ENCODE results near the gene NMT1.
"Not testable (repeated sequence)": the region's sequence is repeated elsewhere in the genome, so short reads cannot be mapped to it uniquely, and the experiment has no call there.

Gene NMT1

DNA sequence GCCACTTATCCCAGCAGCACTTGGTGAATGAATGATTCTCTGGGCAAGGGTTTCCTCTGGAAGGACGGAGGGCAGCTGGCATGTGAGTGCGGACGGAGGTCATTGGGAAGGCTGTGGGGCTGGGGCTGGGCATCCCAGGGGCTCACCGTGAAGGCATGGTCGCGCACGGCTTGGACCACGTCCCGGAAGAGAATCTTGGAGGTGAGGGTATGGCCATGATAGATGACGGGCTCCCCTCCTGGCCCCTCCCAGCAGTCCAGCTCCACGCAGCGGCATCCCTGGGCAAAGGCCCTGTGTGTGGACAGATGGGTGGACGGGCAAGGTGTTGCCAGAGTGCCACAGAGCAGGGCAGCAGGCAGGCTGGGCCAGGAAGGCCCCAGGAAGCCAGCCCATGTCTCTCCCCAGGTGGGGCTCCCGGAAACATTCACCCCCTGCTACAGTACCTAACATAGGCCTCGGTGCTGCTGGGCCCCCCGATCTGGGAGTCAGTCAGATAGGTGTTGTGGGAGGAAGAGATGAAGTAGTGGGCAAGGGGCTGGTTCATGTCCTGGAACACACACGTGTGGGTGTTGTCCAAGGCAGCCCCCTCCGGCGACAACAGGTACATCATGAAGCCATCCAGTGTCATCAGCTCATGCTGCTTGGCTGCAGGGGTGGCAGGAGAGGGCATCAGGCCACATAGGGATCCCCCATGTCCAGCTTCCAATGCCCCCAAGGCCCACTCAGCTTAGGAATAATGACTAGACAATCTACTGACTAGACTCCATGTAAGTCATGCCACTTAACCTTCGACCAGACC lies 56.9 kb downstream of the NMT1 start:
- no peak for DNase-seq

DNA sequence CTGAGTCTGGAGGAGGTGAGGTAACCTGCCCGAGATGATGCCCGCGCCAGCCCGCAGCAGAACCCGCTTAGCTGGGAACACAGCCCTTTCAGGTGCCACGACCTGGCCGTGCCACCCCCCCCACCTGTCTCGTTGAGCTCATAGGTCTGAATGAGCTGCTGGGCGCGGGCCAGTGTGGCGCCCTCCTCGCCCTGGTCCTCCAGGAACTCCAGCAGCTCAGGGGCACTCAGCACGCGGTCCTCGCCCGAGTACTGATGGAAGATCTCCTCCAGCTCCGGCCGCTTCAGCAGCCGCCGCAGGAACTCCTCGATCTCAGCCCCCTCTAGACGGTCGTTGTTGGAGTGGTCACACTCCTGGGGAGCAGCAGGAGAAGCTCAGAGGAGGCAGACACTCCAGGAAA lies 57.6 kb downstream of the NMT1 start:
- no peak for DNase-seq

- DNase-seq, result no peak
These were observed 58.8 kb downstream of the NMT1 start for GRCh38 chr17:45119964-45120363.

DNA sequence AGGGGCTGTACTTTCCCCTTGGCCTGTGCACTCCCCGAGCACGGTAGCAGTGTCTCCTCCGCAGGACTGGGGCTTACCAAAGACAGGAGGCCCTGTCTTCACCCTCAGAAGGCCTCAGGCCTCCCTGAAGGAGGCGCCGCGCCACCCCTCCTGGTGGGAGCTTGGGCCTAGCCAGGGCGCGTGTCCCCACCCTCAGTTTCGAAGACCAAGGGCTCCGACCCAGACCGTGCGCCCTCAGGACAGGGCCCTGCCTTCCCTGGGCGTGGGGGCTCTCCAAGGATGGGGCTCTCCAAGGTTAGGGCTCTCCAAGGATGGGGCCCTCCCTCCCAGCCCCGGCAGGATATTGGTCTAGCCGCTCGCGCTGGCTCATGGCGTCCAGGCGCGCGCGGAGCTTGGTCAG lies 59.4 kb downstream of the NMT1 start:
- DNase-seq, result no peak

GRCh38 chr17:45121055-45121454 lies 59.9 kb downstream of the NMT1 start:
- no peak for DNase-seq

DNA sequence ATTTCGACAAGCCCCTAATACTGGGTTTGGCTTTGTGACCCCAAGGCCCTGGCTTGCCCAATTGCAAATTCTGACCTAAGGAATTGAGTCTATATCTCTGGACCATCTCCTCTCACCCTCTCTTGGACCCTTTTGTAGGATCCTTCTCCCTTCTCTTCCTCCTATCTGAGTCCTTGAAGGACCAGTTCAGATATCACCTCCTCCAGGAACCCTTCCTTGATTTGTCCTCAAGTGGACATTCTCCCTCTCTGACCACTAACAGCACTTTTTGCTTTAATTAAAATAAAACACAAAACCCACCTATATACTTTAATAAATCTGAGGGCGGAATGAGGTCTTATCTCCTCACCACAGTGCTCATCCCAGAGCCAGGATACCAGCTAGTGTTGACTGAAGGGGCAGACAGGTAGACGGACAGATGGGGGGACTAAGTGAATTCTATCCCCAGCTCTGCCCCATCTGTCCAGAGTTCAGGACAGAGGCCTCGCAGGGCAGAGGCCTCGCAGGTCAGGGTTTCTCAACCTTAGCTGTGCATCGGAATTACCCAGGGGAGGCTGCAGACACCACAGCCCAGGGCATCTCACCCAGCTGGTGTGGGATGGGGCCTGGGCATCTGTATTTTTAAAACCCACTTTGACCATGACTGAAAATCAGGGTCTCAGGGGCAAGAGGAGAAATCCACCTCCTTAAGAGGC lies 62.1 kb downstream of the NMT1 start:
- DNase-seq, result no peak

DNA sequence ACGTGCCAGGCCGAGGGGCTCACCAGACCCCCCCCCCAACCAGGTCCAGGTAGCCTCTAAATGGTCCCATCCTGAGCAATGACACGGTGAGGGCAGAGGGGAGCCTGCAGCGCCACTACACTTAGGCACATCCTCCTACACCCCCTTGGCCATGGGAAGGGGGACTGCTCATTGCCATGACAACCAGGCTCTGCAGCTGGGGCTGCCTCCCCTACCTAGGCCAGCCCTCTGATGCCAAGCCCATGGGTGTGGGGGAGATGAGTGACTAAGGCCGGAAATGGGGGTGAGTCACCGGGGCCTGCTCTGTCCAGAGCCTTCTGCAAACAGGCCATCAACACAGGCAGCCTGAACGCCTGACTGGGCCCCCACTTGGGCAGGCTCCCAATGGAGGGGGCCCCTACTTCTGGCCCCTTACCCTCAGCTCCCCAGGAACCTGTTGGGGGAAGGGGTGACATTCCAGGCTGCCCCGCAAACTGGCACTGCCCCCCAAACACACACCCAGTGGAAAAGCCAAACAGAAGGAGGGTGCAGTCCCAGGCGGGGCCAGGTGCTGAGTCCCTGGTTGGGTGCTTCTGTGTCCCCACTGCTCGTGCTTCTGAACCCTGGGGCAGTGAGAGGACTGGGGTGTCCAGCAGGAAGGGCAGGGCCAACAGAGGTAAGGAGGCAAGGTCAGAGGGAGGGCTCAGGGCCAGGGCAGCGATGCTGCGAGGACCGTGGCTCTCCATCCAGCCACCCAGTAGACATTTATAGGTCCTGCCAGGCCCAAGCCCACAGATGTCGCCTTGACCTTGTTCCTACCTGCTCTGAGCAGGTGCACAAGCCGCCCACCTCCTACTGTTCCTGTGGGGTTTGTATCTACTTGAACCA lies 63.0 kb downstream of the NMT1 start:
- DNase-seq, result no peak

- DNase-seq, result not testable (repeated sequence)
These were observed 63.6 kb downstream of the NMT1 start for GRCh38 chr17:45124797-45125122.

- DNase-seq, result no peak
These were observed 64.4 kb downstream of the NMT1 start for GRCh38 chr17:45125509-45125908.

DNA sequence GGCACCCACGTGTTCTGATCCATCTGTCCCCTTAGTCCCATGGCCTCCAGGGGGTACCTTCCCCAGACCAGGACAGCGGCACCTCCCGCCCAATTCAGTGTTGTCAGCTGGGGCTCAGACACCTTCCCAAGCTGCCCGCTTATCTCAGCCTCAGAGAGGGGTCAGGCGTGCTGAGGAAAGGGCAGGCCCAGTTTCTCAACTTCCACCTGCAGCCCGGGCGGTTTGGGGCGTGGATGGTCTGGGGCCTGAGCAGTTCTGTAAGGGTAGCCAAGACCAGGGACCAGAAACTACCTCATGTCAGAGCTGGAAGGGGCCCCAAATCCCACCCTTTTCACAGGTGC lies 66.1 kb downstream of the NMT1 start:
- DNase-seq, result no peak

DNA sequence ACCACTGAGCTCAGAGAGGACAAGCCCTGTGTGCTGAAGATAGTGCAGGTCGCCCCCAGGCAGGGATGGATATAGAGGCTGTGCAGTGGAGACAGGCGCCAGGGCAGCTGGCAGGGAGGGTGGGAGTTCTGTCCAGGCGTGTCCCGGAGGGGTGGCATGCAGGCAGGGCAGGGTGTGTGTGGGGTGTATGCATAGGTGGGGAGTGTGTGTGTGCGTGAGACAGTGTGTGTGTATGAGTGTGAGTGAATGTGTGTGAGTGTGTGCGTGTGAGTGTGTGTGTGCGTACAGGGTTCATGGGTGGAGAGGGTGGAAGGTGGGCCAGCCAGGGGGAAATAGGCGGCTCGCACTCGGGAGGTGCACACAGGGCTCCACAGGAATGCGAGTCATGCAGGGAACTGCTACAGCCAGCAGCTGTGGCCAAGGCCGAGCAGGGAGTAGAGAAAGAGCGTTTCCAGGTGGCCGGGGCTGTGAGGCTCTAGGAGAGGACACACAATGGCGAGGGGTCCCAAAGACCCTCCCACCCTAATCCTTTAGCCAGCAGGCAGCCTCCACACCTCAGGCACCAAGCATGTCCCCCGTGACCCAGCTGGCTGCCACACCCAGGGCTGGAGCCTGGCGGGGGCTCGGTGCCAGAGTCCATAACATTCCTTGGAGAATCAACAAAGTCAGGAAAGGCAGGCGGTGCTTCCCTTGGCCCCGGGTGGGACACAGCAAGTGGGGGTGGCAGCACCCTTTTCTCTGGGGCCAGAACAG lies 66.6 kb downstream of the NMT1 start:
- DNase-seq, result no peak

- DNase-seq, result no peak
These were observed 67.2 kb downstream of the NMT1 start for GRCh38 chr17:45128331-45128730.

GRCh38 chr17:45128989-45129388 lies 67.9 kb downstream of the NMT1 start:
- no peak for DNase-seq

- DNase-seq, result peak in 1 of 56 donors; percentile 10
These were observed 68.4 kb downstream of the NMT1 start for GRCh38 chr17:45129426-45129939.

DNA sequence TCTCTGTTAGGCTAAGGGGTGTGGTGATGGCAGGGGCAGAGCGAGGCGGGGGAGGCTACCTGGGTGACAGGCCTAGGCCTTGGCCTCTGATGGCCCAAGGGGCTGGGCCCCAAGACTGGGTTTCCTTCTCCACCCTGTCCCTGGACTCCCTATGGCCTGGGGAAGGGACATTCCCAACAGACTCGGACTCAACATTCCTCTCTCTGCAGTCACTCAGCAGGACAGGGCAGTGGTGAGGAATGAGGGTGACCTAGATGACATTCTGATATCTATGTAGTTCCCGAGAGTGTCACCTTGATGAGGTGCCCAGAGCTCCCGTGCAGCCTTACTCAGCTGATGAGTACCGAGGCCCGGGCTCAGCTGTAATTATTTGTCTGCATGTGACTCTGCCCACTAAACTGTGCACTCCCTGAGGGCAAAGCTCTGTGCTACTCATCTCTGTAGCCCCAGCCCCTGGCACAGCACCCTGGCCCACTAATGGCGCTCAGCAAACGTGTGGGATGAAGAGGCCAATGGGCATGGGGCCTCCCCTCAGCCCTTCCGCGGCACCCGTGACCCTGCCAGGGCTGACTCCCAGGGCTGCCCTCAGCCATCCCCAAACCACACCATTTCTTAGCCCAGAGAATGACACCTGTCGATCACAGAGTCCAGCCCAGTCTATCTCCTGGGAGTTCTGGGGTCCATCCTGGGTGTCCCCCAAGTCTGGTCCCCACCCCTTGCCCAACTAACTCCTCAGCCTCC lies 69.0 kb downstream of the NMT1 start:
- no peak for DNase-seq

GRCh38 chr17:45130681-45131615 lies 69.8 kb downstream of the NMT1 start:
- DNase-seq, result no peak

GRCh38 chr17:45131616-45132319 lies 70.7 kb downstream of the NMT1 start:
- peak in 10 of 56 donors; percentile 11 to 58 (median 33) for DNase-seq

DNA sequence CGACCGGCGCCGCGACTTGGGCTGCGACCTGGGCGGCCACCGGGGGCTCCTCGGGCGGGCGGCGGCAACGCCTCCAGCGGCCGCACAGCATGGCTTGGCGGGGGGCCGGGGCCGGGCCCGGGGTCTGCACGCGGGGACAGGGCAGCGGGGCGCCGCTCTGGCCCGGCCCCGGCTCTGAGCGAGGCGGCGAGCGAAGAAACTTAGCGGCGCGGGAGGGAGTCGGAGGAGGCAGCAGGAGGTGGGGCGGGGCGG lies 71.1 kb downstream of the NMT1 start, which contains the start of gene PLCD3:
Gene PLCD3 (minus strand): TSS at position 196 of the 252 bp plus-strand sequence. CDS start 105 bp downstream, at position 91.
- DNase-seq, result no peak

Data from amygdala (tissue), 56 donors.